T-helper 17 cell (primary cell): ENCODE results near the gene TBL1XR1. TPM values are rescaled to one million over a fixed set of nuclear protein-coding genes. Genes with fewer than 3 reads are reported as not detected.
"Not testable (repeated sequence)": the region's sequence is repeated elsewhere in the genome, so short reads cannot be mapped to it uniquely, and the experiment has no call there.

Experiments used
- ATAC-seq: fragments of 150-1000 bp; cut with Tn5 transposase; 2 replicates; pipeline ENCODE4 v1.10.0; 2021; ENCODE audit warnings: mild to moderate bottlenecking, moderate library complexity
- DNase-seq, 3 donors: peaks; one replicate each; pipeline versions ENCODE4 v3.0.0 to v3.0.0-alpha.2; 2020 to 2021
- H3K9me3 ChIP-seq: one replicate; pipeline ENCODE4 v1.7.0; 2013; ENCODE audit warnings: low read length, mild to moderate bottlenecking; ENCODE audit not compliant: control insufficient read depth, poor library complexity, severe bottlenecking
- H3K27ac Mint-ChIP-seq: one replicate; pipeline ENCODE4 v1.8.0; 2022; ENCODE audit warnings: mild to moderate bottlenecking, moderate library complexity, mixed read lengths
- H3K27me3 Mint-ChIP-seq: one replicate; pipeline ENCODE4 v1.8.0; 2022; ENCODE audit warnings: mixed read lengths
- H3K36me3 Mint-ChIP-seq: one replicate; pipeline ENCODE4 v1.8.0; 2022; ENCODE audit warnings: low read depth, mixed read lengths
- H3K4me1 Mint-ChIP-seq: one replicate; pipeline ENCODE4 v1.8.0; 2022; ENCODE audit warnings: mild to moderate bottlenecking, mixed read lengths
- H3K4me3 Mint-ChIP-seq: one replicate; pipeline ENCODE4 v1.8.0; 2022; ENCODE audit warnings: mild to moderate bottlenecking, moderate library complexity, mixed read lengths
- total RNA-seq, 4 donors: library from RNA in 2 of 4; stranded (reverse) in 2 of 4; gene quantifications; one replicate each; pipeline ENCODE4 v1.2.3 and lab custom pipeline; 2022 to 2026

Gene TBL1XR1
- total RNA-seq, 2 donors from 2014 or later: 115 to 136 TPM

DNA sequence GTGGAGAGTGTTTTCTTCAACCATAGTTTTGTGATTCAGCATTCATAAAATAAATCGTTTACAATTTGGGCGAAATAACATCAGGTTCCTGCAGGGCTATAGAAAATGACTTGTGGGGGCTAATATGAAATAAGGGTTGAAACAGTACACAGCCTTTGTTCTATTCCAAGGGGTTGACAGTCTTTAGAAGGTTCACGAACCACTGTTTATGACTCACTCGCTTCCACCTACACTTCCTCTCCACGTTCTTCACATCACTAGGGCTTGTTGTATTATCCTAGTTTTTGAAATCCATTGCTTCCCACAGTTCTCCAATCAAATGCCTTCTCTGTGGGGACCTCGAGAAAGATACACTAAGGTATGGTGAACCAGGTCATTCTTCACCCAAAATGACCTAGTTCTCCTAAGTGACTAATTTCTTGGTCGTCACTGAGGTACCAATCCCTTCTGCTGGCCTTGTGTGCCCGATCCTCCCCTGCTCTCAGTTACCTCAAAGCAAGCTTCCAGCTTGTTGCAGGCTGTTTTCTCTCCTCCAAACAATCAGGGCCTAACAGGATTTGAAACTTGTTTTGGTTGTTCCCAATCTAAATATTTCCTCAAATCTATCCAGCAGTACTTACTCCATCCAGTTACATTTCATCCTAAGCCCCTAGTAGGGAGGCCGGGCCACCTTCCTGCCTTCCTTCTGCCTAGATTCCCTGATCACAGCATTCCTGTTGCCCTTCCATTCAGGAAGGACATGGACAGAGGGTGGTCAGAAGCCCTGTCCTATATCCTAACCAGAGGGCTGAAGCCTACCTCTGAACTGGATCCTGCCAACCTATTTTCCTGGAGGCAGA, 23.1 kb upstream of the TBL1XR1 start:
- peaks cover 20% of the 10 kb centered on the region for H3K4me1 Mint-ChIP-seq
- ATAC-seq (no peak), DNase-seq (no peak)
- no peaks in the 10 kb centered on the region for H3K9me3 ChIP-seq
- no peaks in the 10 kb centered on the region for H3K27me3 Mint-ChIP-seq
- peak overlapping the region; percentile 56 for H3K27ac Mint-ChIP-seq
- no peaks in the 10 kb centered on the region for H3K36me3 Mint-ChIP-seq
- H3K4me3 Mint-ChIP-seq: no peak overlapping the region

DNA sequence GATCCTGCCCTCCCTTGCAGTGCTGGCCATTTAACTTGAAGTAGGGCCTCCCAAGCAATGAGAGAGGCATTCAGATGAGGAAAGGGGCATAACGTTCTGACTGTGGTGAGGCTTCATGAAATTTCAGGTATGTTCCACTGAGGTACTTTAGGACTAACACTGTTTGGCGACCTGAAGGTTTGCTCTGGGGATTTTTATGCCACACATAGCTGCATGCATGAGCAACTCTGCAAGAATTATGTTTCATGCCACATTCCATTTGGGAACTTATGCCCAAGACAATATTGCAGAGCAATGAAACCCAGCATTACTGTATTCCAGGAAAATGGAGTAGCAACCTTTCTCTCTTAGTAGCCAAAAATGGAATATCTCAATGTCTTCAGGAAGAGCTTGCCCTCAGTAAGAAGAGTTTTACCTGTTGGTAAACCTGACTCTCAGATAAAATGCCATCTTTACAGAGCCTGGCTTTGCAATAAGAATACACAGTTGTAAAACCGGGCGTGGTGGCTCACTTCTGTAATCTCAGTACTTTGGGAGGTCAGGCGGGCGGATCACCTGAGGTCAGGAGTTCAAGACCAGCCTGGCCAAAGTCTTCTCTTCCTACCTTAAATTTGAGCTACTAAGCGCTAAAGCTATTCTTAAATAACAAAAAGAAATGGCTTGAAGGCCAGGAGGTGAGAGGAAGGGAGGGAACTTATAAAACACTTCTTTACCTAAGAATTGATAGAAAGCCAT, 16.7 kb upstream of the TBL1XR1 start:
- DNase-seq: no peak
- H3K27ac Mint-ChIP-seq: no peak overlapping the region
- no peak for ATAC-seq
- H3K4me1 Mint-ChIP-seq: no peaks in the 10 kb centered on the region
- no peaks in the 10 kb centered on the region for H3K9me3 ChIP-seq
- H3K36me3 Mint-ChIP-seq: no peaks in the 10 kb centered on the region
- no peak overlapping the region for H3K4me3 Mint-ChIP-seq
- H3K27me3 Mint-ChIP-seq: no peaks in the 10 kb centered on the region

DNA sequence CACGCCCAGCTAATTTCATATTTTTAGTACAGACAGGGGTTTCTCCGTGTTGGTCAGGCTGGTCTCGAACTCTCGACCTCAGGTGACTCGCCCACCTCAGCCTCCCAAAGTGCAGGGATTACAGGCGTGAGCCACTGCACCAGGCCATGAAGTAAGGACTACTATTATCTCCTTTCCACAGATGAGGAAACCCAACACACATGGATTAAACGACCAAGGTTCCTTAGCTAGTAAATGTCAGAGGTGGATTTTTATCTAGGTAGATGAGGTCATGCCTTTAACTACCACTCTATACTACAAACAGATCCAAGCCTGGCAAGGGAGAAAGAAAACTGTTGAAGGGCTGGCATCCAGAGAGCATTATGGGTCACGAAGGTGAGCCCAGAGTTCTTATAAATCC, 15.5 kb upstream of the TBL1XR1 start:
- Mint-ChIP-seq H3K27ac (peak overlapping the region; percentile 47), H3K4me1 (no peaks in the 10 kb centered on the region), H3K27me3 (no peaks in the 10 kb centered on the region), H3K4me3 (no peak overlapping the region), H3K36me3 (no peaks in the 10 kb centered on the region)
- ATAC-seq: no peak
- DNase-seq: no peak
- H3K9me3 ChIP-seq: no peaks in the 10 kb centered on the region

DNA sequence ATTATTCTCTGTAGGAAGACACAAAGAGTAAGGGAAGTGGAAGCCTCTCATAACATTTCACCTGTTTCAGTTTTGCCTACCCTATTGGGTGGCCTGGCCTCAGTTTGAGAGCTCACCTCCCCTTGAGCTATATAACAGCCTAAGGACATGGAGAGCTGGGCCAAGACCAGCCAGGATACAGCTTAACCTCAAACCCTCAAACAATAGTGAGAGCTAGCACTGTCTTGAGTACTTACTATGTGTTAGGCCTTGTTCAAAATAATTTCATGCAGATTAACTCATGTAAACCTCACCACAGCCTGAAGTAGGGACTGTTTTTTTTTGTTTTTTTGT, 15.0 kb upstream of the TBL1XR1 start:
- Mint-ChIP-seq H3K27ac (peak overlapping the region; percentile 47), H3K36me3 (no peaks in the 10 kb centered on the region), H3K27me3 (no peaks in the 10 kb centered on the region)

DNA sequence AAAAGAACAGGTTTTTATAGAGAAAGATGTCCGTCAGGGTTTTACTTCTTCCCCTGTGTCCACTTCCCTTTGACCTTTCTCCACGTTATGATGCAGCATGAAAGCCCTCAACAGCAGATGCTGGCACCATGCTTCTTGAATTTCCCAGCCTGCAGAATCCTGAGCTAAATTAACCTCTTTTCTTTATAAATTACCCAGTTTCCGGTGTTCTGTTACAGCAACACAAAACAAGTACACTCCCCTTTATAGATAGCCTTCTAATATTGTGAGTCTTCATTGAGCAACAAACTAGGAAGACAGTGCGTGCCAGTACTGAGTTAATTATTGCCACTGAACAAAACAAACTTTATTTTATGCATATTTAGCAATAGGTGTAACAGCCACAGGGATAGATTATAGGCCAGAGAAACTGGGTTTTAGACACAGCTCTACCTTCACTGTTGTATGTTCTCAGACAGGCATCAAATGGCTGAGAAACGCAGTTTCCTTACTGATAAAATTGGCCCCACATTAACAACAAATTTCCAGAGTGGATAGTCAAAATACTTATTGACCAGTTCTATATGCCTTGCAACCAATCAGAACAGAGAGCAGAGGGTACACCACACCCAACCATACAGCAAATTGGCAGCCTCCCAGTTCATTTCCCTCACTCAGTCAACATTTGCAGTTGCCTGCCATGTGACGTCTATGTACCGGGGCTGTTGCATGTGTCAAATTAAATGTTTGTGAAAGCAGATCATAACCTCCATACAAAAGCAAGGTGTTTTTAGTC, 14.4 kb upstream of the TBL1XR1 start:
- Mint-ChIP-seq H3K4me3 (no peak overlapping the region), H3K36me3 (no peaks in the 10 kb centered on the region), H3K27ac (peak overlapping the region; percentile 51), H3K27me3 (no peaks in the 10 kb centered on the region), H3K4me1 (no peaks in the 10 kb centered on the region)
- DNase-seq (no peak), ATAC-seq (no peak)
- no peaks in the 10 kb centered on the region for H3K9me3 ChIP-seq

More for the DNA sequence above, 15.0 kb upstream of the TBL1XR1 start:
- ATAC-seq: no peak
- no peaks in the 10 kb centered on the region for H3K9me3 ChIP-seq
- Mint-ChIP-seq H3K4me1 (no peaks in the 10 kb centered on the region), H3K4me3 (no peak overlapping the region)
- DNase-seq: no peak

DNA sequence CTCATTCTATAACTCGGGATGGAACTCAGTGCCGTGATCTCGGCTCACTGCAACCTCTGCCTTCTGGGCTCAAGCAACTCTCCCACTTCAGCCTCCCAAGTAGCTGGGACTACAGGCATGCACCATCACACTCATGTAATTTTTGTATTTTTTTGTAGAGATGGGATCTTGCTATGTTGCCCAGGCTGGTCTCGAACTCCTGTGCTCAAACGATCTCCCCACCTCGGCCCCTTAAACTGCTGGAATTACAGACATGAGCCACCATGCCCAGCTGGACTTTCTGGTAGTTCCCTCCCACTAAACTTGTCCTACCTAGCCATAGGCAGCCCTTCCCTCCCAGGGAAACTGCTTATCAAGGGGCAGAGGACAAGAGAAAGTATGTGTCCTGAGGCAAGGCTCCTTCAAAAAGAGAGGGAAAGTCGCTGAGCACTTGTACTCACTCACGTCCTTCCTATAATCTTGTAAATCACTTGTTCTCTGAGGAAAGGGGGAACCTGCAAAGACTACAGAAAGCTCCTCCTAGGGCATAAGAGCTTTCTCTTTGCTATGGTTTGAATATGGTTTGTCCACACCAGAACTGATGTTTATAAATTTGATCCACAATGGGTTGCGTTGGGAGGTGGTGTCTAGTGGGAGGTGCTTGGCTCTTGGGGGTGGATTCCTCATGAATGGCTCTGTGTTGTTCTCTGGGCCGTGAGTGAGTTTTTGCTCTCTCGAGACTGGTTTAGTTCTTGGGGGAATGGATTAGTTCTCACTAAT, 13.6 kb upstream of the TBL1XR1 start:
- no peaks in the 10 kb centered on the region for H3K36me3 Mint-ChIP-seq

DNA sequence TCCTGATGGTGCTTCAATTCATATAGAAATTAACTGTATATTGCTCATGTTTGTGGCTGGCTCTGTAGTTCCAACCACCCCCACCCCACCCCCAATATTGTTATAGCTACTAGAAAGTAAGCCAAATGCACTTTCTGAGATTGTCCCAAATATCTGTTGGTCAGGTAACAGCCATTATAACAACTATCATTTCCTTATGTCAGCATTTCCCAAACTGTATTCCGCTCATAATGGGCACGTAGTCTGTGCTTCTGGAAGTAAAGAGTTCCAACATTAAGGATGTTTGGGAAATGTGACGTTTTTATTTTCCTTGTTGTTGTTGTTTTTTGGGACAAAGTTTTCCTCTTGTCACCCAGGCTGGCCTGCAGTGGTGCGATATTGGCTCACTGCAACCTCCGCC, 12.2 kb upstream of the TBL1XR1 start:
- Mint-ChIP-seq H3K27me3 (no peaks in the 10 kb centered on the region), H3K27ac (no peak overlapping the region)
- ATAC-seq: no peak

More for the DNA sequence above, 13.6 kb upstream of the TBL1XR1 start:
- no peak overlapping the region for H3K4me3 Mint-ChIP-seq
- H3K27ac Mint-ChIP-seq: peak overlapping the region; percentile 51
- H3K4me1 Mint-ChIP-seq: peaks cover 3% of the 10 kb centered on the region
- no peaks in the 10 kb centered on the region for H3K9me3 ChIP-seq
- no peaks in the 10 kb centered on the region for H3K27me3 Mint-ChIP-seq
- ATAC-seq (no peak), DNase-seq (no peak)

DNA sequence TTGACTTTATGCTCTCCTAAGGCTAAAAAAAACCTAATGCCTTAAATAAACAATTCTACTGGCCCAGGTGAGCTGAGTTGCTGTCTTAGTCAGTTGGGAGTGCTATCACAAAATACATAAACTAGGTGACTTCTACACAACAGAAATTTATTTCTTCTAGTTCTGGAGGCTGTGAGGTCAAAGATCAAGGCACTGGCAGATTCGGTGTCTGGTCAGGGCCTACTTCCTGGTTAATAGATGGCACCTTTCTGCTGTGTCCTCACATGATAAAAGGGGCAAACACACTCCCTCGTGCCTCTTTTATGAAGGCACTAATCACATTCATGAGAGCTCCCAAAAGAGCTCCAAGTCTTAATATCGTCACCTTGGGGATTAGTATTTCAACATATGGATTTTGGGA, 11.5 kb upstream of the TBL1XR1 start:
- H3K27me3 Mint-ChIP-seq: no peaks in the 10 kb centered on the region
- H3K27ac Mint-ChIP-seq: no peak overlapping the region
- DNase-seq (no peak), ATAC-seq (no peak)
- peaks cover 3% of the 10 kb centered on the region for H3K4me1 Mint-ChIP-seq
- H3K4me3 Mint-ChIP-seq: no peak overlapping the region
- no peaks in the 10 kb centered on the region for H3K36me3 Mint-ChIP-seq
- no peaks in the 10 kb centered on the region for H3K9me3 ChIP-seq

More for the DNA sequence above, 12.2 kb upstream of the TBL1XR1 start:
- H3K9me3 ChIP-seq: no peaks in the 10 kb centered on the region
- Mint-ChIP-seq H3K4me3 (no peak overlapping the region), H3K36me3 (no peaks in the 10 kb centered on the region), H3K4me1 (peaks cover 3% of the 10 kb centered on the region)
- DNase-seq: no peak

DNA sequence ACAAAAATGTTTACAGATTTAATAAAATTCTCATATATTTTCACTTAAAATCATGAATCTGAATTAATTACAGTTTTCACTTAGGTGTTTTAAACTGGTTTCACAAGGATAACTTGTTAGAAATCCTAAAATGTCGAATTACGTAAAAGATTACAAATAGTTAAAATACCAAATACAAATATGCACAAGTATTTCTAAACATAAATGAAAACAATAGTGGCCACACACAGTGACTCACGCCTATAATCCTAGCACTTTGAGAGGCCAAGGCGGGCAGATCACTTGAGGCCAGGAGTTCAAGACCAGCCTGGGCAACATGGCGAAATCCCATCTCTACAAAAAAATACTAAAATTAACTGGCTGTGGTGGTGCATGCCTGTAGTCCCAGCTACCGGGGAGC, 10.9 kb upstream of the TBL1XR1 start:
- H3K4me1 Mint-ChIP-seq: peaks cover 3% of the 10 kb centered on the region
- H3K4me3 Mint-ChIP-seq: no peak overlapping the region
- H3K36me3 Mint-ChIP-seq: no peaks in the 10 kb centered on the region
- no peak for DNase-seq
- ATAC-seq: no peak
- H3K9me3 ChIP-seq: no peaks in the 10 kb centered on the region
- H3K27me3 Mint-ChIP-seq: no peaks in the 10 kb centered on the region
- H3K27ac Mint-ChIP-seq: no peak overlapping the region

DNA sequence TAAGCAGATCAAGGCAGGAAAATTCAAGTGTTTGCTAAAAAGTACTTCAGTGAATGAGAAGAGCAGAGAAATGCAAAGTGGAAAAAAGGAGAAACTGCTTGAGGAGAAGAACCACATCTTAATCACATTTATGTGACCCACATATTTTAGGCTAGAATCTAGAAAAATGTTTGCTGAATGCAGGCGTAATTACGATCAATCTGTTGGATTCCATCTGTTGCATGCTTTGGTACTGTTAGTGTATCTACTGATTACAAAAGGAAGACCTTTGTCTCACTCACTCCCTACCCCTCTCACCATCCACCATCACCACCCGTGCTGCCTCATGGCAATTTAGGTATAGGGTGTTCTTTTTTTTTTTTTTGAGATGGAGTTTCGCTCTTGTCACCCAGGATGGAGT, 9.7 kb upstream of the TBL1XR1 start:
- DNase-seq (no peak), ATAC-seq (no peak)
- H3K9me3 ChIP-seq: no peaks in the 10 kb centered on the region
- no peaks in the 10 kb centered on the region for H3K36me3 Mint-ChIP-seq
- H3K27ac Mint-ChIP-seq: no peak overlapping the region
- H3K27me3 Mint-ChIP-seq: no peaks in the 10 kb centered on the region
- no peak overlapping the region for H3K4me3 Mint-ChIP-seq
- peaks cover 9% of the 10 kb centered on the region for H3K4me1 Mint-ChIP-seq

DNA sequence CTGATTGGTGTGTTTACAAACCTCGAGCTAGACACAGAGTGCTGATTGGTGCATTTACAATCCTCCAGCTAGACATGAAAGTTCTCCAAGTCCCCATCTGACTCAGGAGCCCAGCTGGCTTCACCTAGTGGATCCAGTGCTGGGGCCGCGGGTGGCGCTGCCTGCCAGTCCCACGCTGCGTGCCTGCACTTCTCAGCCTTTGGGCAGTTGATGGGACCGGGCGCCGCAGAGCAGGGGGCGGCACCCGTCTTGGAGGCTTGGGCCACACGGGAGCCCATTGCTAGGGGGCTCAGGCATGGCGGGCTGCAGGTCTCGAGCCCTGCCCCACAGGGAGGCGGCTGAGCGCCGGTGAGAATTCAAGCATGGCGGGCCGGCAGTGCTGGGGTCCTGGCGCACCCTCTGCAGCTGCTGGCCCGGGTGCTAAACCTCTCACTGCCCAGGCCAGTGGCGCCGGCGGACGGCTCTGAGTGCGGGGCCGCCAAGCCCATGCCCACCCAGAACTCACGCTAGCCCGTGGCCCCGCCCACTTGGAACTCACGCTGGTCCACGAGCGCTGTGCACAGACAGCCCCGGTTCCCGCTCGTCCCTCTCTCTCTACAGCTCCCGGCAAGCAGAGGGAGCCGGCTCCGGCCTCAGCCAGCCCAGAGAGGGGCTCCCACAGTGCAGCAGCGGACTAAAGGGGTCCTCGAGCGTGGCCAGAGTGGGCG, 6.6 kb upstream of the TBL1XR1 start:
- Mint-ChIP-seq H3K36me3 (no peaks in the 10 kb centered on the region), H3K4me3 (no peak overlapping the region), H3K27me3 (no peaks in the 10 kb centered on the region), H3K4me1 (peaks cover 21% of the 10 kb centered on the region), H3K27ac (no peak overlapping the region)
- no peak for DNase-seq
- ATAC-seq: no peak
- H3K9me3 ChIP-seq: no peaks in the 10 kb centered on the region

DNA sequence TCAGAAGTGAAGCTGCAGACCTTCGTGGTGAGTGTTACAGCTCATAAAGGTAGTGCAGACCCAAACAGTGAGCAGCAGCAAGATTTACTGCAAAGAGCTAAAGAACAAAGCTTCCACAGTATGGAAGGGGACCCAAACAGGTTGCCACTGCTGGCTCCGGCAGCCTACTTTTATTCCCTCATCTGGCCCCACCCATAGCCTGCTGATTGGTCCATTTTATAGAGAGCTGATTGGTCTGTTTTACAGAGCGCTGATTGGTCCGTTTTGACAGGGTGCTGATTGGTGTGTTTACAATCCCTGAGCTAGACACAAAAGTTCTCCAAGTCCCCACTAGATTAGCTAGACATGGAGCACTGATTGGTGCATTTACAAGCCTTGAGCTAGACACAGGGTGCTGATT, 5.7 kb upstream of the TBL1XR1 start:
- not testable (repeated sequence) for DNase-seq, H3K36me3 Mint-ChIP-seq, ATAC-seq, H3K27ac Mint-ChIP-seq, H3K9me3 ChIP-seq, H3K27me3 Mint-ChIP-seq, H3K4me3 Mint-ChIP-seq
- peaks cover 26% of the 10 kb centered on the region for H3K4me1 Mint-ChIP-seq
